H1 (cell line): ENCODE data around the gene MAPK8IP1. TPM values are rescaled to one million over a fixed set of nuclear protein-coding genes. Genes with fewer than 3 reads are reported as not detected.

Experiments
- CHD1 ChIP-seq: IDR thresholded peaks from 2 replicates; pipeline ENCODE4 v1.6.1; 2012; ENCODE audit warnings: low read depth, low read length, improper control_type of control experiment
- CREB1 ChIP-seq: IDR thresholded peaks from 2 replicates; pipeline ENCODE4 v1.6.1; 2012; ENCODE audit warnings: inconsistent platforms
- GABPA ChIP-seq: IDR thresholded peaks from 2 replicates; pipeline ENCODE4 v1.6.1; 2011; ENCODE audit warnings: mild to moderate bottlenecking, low read length, moderate library complexity, borderline replicate concordance; ENCODE audit not compliant: insufficient read depth
- POLR2A ChIP-seq, 2 experiments: IDR thresholded peaks; 1 replicate in 1 of 2; 2 replicates in 1 of 2; pipeline ENCODE4 v1.6.1; 2011; ENCODE audit warnings: low read depth in 2 of 2, low read length in 2 of 2, mild to moderate bottlenecking in 2 of 2; ENCODE audit errors: control extremely low read depth in 1 of 2
- SAP30 ChIP-seq: fragments of 300-600 bp; sonication (generic); IDR thresholded peaks from 2 replicates; pipeline ENCODE4 v1.7.1; 2012; ENCODE audit warnings: low read length, moderate library complexity, mild to moderate bottlenecking, inconsistent platforms; ENCODE audit not compliant: insufficient read depth, insufficient replicate concordance
- SIN3A ChIP-seq, 2 experiments: IDR thresholded peaks in 1 of 2; conservative IDR thresholded peaks in 1 of 2; 2 replicates each; pipeline ENCODE4 v1.6.1; 2011 to 2012; ENCODE audit warnings: low read length in 2 of 2, improper control_type of control experiment in 1 of 2, low read depth in 1 of 2, mild to moderate bottlenecking in 1 of 2
- polyA plus RNA-seq, 7 experiments: library from polyadenylated mRNA; depleted of rRNA in 3 of 7; stranded (reverse) in 5 of 7; unstranded in 2 of 7; fragments of >200 nt in 5 of 7; fragments of 200-250 nt in 2 of 7; gene quantifications; 1 replicate in 5 of 7; 2 replicates in 1 of 7; 4 replicates in 1 of 7; pipeline versions ENCODE4 v1.2.1 to v1.2.3, GENCODE V29; 2011 to 2013; ENCODE audit warnings: missing spikeins in 2 of 7, mixed read lengths in 2 of 7
- total RNA-seq: library from RNA; stranded (reverse); fragmentation: NEBNext Ultra II Directional; extraction: Animal tissue kit (Norgen Biotek cat#: 25700); gene quantifications from 2 replicates; pipeline ENCODE4 v1.2.1, GENCODE V29; 2021

MAPK8IP1 gene
- total and polyA plus RNA-seq, 2 of the 8 experiments (the other 6 are each of a cell fraction or from before 2014, with no cell fraction given) = 32.4 to 40.1 TPM

DNA sequence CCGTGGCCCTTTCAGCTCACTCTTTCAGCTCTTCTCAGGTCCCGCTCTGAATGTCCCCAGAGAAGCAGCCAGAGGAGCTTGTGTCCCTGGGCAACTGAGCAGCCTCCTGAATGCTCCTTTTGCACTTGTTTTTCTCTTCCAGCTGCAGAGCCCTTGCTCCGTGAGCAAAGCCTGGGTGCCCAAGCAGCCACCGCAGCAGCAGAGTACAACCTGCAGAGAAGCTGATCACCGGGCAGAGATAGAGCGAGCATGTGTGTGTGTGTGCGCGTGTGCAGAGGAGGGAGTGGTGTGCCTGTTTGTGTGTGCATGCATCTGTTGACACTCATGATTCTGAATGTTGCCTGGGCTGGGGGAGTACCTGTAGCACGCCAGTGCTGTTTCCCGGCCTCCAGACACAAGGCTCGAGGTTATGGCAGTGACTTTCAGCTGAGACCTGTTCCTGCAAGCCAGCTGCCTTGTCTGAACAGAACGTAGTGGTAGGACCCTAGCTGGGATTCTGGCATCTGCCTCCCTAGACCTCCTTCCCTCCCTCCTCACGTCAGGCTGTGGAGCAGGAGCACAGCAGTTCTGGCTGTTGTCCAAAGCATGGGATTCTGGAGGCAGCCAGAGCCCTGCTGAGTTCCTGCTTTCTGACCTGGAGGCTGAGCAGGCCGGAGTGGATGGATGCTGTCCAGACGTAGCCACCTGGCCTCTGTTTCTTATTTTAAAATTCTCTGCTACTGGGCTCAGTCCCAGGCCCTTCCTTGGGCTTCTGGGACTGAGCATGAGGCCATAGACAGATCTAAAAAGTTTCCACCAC lies 4.5 kb upstream of the MAPK8IP1 start (continued):
- no peak for TF ChIP-seq CHD1
- TF ChIP-seq CREB1 = no peak
- no peak for TF ChIP-seq SIN3A (conservative IDR thresholded peaks at IDR 0.05 in 1 of 2, IDR thresholded peaks at IDR 0.05 in 1 of 2; ENCODE audit: low read depth in 1 of 2, low read length in 2 of 2)
- TF ChIP-seq SAP30 = no peak
- no peak for TF ChIP-seq GABPA
- TF ChIP-seq POLR2A (IDR thresholded peaks at IDR 0.05; ENCODE audit: control extremely low read depth in 1 of 2, low read depth in 2 of 2, low read length in 2 of 2) = no peak
